ENCODE data around the gene AGBL4. TPM values are rescaled to one million over a fixed set of nuclear protein-coding genes. Genes with fewer than 3 reads are reported as not detected.

AGBL4 gene
- polyA plus RNA-seq, 1 donor from 2014 or later, result not detected

GRCh38 chr1:48488721-48489120, 1535.0 kb downstream of the AGBL4 start:
- no peaks in the 10 kb centered on the region for H3K4me1 Mint-ChIP-seq
- H3K9me3 Mint-ChIP-seq, result peaks cover 0 to 2% (median 0%) of the 10 kb centered on the region in 3 donors
- no peaks in the 10 kb centered on the region for H3K36me3 Mint-ChIP-seq
- H3K4me3 Mint-ChIP-seq, result no peak overlapping the region
- no peak overlapping the region for H3K27ac Mint-ChIP-seq
- H3K27me3 Mint-ChIP-seq, result no peaks in the 10 kb centered on the region

Other genes starting within 250 kb of the AGBL4 start
- not detected for gene ELAVL4, start 85.0 kb upstream of the AGBL4 start, polyA plus RNA-seq